Stomach (tissue), 9 donors: Measurements from ENCODE around the gene KANK4. TPM values are rescaled to one million over a fixed set of nuclear protein-coding genes. Genes with fewer than 3 reads are reported as not detected.

ENCODE experiments used
- DNase-seq, 2 donors: peaks; one replicate each; pipeline versions ENCODE4 v3.0.0 to v3.0.0-alpha.2; 2013 to 2019
- H3K27ac ChIP-seq, 5 donors: fragments of 200-600 bp in 4 of 5; sonication (generic) in 4 of 5; one replicate each; pipeline ENCODE4 v1.5.1; 2013 to 2019; ENCODE audit warnings: mild to moderate bottlenecking in 1 of 5, moderate library complexity in 1 of 5
- H3K27me3 ChIP-seq, 3 donors: fragments of 200-600 bp; sonication (generic); one replicate each; pipeline ENCODE4 v1.5.1; 2017 to 2019; ENCODE audit warnings: mixed run types in 1 of 3
- H3K36me3 ChIP-seq, 4 donors: fragments of 200-600 bp; sonication (generic); 1 replicate in 3 of 4; 2 replicates in 1 of 4; pipeline ENCODE4 v1.5.1; 2016 to 2019
- H3K4me1 ChIP-seq, 4 donors: fragments of 200-600 bp; sonication (generic); one replicate each; pipeline ENCODE4 v1.5.1; 2016 to 2019
- H3K4me3 ChIP-seq, 4 donors: fragments of 200-600 bp; sonication (generic) in 3 of 4; one replicate each; pipeline ENCODE4 v1.5.1; 2016 to 2019; ENCODE audit warnings: mild to moderate bottlenecking in 1 of 4
- H3K9me3 ChIP-seq, 4 donors: fragments of 200-600 bp; sonication (generic); one replicate each; pipeline ENCODE4 v1.5.1; 2016 to 2019
- EP300 ChIP-seq: sonication (generic); formaldehyde crosslinking; IDR thresholded peaks from one replicate; pipeline ENCODE4 v1.6.1; 2017; ENCODE audit warnings: antibody characterized with exemption
- POLR2A ChIP-seq, 4 donors: fragments of 450-650 bp; IDR thresholded peaks; one replicate each; pipeline ENCODE4 v1.6.1; 2016; ENCODE audit warnings: antibody characterized with exemption in 4 of 4, control low read depth in 2 of 4, mild to moderate bottlenecking in 1 of 4, moderate library complexity in 1 of 4
- POLR2AphosphoS5 ChIP-seq, 3 donors: sonication (generic); formaldehyde crosslinking; IDR thresholded peaks; one replicate each; pipeline ENCODE4 v1.6.1; 2016; ENCODE audit warnings: antibody characterized with exemption in 3 of 3
- WGBS, 5 donors: extraction: QIAGEN DNeasy Blood & Tissue Kit in 3 of 5; methylation state at CpG; one replicate each; pipeline versions ENCODE4 v1.1.5 to v1.1.7; 2013 to 2018; 5-methylcytosine and 5-hydroxymethylcytosine counted together
- intact Hi-C: fragments of 100-400 bp; cut with DNase I; formaldehyde crosslinking; loops from one replicate; pipeline ENCODE4 v1.15.1; 2023; ENCODE audit warnings: low total_unique reads
- polyA plus RNA-seq, 3 donors: library from polyadenylated mRNA; stranded (reverse); fragments of 200-250 nt; gene quantifications; one replicate each; pipeline ENCODE4 v1.2.3, GENCODE V29; 2013
- total RNA-seq, 5 donors: library from RNA; depleted of rRNA; stranded (reverse); fragments of >200 nt; gene quantifications; one replicate each; pipeline versions ENCODE4 v1.1.0 to v1.2.3, GENCODE V29; 2014 to 2016
- TF ChIP-seq, protein P1 (sequence below), 7 experiments: fragments of 450-650 bp in 4 of 7; fragments of 200-600 bp in 3 of 7; sonication (generic) in 3 of 7; IDR thresholded peaks; one replicate each; pipeline ENCODE4 v1.5.1; 2016 to 2019; ENCODE audit warnings: antibody characterized with exemption in 7 of 7, control low read depth in 2 of 7, mild to moderate bottlenecking in 1 of 7
- donor health status: healthy with polysubstance abuse.
- donor health status: Bipolar disorder and iron deficiency.
- donor health status: healthy.

Gene KANK4
- total and polyA plus RNA-seq, 8 donors, result 0.31 to 3.9 (median 2.0) TPM; not detected in 2

DNA sequence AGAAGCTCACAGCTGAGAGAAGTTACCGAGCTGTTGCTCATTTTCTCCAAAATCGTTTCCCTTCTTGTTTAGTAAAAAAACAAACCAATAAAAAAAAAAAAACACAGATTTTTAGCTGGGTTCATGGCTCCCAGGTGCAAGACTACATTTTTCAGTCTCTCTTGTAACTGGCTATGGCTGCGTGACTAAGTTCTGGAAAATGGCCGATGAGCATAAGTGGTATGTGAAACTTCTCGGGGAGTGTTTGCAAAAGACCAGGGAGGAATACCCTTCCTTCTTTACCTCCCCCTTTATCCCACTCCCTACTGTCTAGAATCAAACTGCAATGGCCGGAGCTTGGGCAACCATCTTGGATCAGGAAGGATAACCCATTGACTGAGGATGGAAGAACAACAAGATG, 38.7 kb upstream of the KANK4 start:
- Histone ChIP-seq H3K9me3 (no peaks in the 10 kb centered on the region), H3K27ac (no peak overlapping the region), H3K4me1 (peaks cover 0 to 7% (median 0%) of the 10 kb centered on the region in 4 donors), H3K4me3 (no peak overlapping the region), H3K27me3 (no peaks in the 10 kb centered on the region), H3K36me3 (no peaks in the 10 kb centered on the region)
- no peak for DNase-seq
- TF ChIP-seq POLR2AphosphoS5 (IDR thresholded peaks at IDR 0.05) (no peak), POLR2A (IDR thresholded peaks at IDR 0.05) (no peak), EP300 (no peak)
- TF ChIP-seq, protein P1, sequence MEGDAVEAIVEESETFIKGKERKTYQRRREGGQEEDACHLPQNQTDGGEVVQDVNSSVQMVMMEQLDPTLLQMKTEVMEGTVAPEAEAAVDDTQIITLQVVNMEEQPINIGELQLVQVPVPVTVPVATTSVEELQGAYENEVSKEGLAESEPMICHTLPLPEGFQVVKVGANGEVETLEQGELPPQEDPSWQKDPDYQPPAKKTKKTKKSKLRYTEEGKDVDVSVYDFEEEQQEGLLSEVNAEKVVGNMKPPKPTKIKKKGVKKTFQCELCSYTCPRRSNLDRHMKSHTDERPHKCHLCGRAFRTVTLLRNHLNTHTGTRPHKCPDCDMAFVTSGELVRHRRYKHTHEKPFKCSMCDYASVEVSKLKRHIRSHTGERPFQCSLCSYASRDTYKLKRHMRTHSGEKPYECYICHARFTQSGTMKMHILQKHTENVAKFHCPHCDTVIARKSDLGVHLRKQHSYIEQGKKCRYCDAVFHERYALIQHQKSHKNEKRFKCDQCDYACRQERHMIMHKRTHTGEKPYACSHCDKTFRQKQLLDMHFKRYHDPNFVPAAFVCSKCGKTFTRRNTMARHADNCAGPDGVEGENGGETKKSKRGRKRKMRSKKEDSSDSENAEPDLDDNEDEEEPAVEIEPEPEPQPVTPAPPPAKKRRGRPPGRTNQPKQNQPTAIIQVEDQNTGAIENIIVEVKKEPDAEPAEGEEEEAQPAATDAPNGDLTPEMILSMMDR (IDR thresholded peaks at IDR 0.05), result no peak
- intact Hi-C loops, result no loop called here
- WGBS, 5 donors, result 84 to 95% (median 93%) methylated on average over 6 of the region's 6 CpGs

DNA sequence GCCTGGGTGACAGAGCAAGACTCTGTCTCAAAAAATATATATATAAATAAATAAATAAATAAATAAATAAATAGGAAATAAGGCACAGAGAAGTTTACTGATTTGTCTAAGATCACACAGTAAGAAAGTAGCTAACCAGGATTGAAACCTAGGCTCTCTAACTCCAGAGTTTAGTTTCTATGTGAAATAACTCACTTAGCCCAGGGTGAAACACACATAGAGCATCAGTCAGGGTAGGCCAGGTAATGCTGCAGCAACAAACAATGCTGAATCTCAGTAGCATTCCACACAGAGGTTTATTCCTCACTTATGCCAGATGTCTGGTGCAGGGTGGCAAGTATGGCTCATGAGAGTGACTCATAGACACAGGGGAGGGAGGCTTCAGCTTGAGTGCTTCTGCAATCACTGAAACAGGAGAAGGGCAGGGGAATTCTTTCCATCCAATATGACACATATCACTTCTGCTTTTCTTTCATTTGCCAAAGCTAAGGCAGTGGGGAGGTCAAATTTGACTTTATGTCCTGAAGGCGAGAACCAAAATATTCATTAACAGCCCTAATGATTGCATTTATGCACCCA, 37.1 kb upstream of the KANK4 start:
- no peak overlapping the region for H3K4me3 ChIP-seq
- no peaks in the 10 kb centered on the region for H3K36me3 ChIP-seq
- WGBS, 5 donors, result 90 to 100% (median 94%) methylated on average over 1 of the region's 1 CpG
- intact Hi-C loops, result no loop called here
- H3K27me3 ChIP-seq, result no peaks in the 10 kb centered on the region
- H3K27ac ChIP-seq, result no peak overlapping the region
- H3K9me3 ChIP-seq, result no peaks in the 10 kb centered on the region
- no peaks in the 10 kb centered on the region for H3K4me1 ChIP-seq
- no peak for DNase-seq
- TF ChIP-seq, protein P1 (IDR thresholded peaks at IDR 0.05), result no peak
- TF ChIP-seq POLR2A (IDR thresholded peaks at IDR 0.05) (no peak), POLR2AphosphoS5 (IDR thresholded peaks at IDR 0.05) (no peak), EP300 (no peak)

DNA sequence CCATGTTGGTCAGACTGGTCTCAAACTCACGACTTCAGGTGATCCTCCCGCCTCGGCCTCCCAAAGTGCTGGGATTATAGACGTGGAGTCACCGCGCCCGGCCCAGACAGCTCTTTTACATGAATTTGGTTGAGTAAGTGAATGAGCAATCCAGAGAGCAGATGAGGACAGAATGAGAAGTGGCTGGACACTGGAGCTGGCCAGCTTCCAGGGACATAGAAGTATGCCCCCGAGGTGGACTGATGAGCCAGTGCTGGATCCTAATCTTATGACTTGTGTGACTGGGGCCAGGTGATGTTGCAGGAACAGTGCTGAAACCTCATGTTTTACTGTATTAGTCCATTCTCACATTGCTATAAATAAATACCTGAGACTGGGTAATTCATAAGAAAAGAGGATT, 35.9 kb upstream of the KANK4 start:
- DNase-seq, result no peak
- no peak overlapping the region for H3K27ac ChIP-seq
- H3K9me3 ChIP-seq, result no peaks in the 10 kb centered on the region
- intact Hi-C loops, result no loop called here
- H3K36me3 ChIP-seq, result no peaks in the 10 kb centered on the region
- H3K4me3 ChIP-seq, result no peak overlapping the region
- no peaks in the 10 kb centered on the region for H3K4me1 ChIP-seq
- H3K27me3 ChIP-seq, result no peaks in the 10 kb centered on the region
- TF ChIP-seq, protein P1 (IDR thresholded peaks at IDR 0.05), result no peak
- TF ChIP-seq POLR2AphosphoS5 (IDR thresholded peaks at IDR 0.05) (no peak), EP300 (no peak), POLR2A (IDR thresholded peaks at IDR 0.05) (no peak)
- WGBS, 5 donors, result 90 to 97% (median 95%) methylated on average over 8 of the region's 8 CpGs

DNA sequence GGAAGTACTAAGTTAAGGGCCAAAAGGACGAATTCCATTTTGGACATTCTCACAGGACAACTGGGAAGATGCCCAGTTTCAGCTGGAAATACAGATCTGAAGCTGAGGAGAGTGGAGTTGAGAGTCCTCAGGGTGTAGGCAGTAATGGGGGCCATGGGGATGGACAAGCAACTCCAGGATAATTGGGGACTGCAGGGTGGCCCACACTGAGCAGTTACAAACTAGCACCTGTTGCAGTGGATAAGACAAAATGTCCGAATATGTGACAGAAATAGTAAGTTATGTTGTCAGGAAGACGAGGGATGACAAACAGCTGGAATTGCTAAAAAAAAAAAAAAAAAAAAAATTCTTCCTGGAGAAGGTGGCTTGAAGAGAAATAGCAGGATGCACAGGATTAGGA, 34.6 kb upstream of the KANK4 start:
- Histone ChIP-seq H3K4me1 (peaks cover 0 to 2% (median 1%) of the 10 kb centered on the region in 4 donors), H3K27ac (no peak overlapping the region), H3K9me3 (no peaks in the 10 kb centered on the region), H3K27me3 (no peaks in the 10 kb centered on the region), H3K36me3 (no peaks in the 10 kb centered on the region), H3K4me3 (no peak overlapping the region)
- 71 to 80% (median 77%) methylated on average over 3 of the region's 3 CpGs for WGBS, 5 donors
- DNase-seq, result no peak
- intact Hi-C loops, result no loop called here
- no peak for TF ChIP-seq EP300
- no peak for TF ChIP-seq POLR2A (IDR thresholded peaks at IDR 0.05)
- TF ChIP-seq, protein P1 (IDR thresholded peaks at IDR 0.05), result no peak
- TF ChIP-seq POLR2AphosphoS5 (IDR thresholded peaks at IDR 0.05), result no peak
